ENCODE data around the gene STAT4.

DNA sequence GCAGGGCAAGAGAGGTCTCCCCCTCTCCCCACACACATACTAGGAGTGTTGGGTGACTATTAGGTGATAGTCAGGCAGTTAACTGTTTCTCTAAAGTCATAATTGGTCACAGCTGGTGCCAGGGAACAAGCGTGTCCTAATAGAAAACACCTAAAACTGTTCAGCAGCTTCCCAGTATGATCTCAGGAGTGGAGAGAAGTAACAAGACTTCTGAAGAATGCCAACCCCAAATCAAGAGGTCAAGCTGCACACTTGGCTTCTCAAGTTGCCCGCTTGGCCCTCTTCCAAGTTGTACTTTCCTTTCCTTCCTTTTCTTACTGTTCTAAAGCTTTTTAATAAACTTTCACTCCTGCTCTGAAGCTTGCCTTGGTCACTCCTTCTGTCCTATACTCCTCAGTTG, 114.4 kb downstream of the STAT4 start:
- no peak for TF ChIP-seq CTCF (IDR thresholded peaks at IDR 0.05; ENCODE audit: low read depth, low read length)
- TF ChIP-seq POLR2A (IDR thresholded peaks at IDR 0.05; ENCODE audit: extremely low read depth, insufficient read length) = no peak
- TF ChIP-seq MAX (IDR thresholded peaks at IDR 0.05; ENCODE audit: low read depth, low read length) = no peak

Data from NB4 (cell line).